K562 (cell line): ENCODE data around the gene WDR90. TPM values are rescaled to one million over a fixed set of nuclear protein-coding genes. Genes with fewer than 3 reads are reported as not detected.
A peak's percentile ranks its signal among the peaks of the same experiment; 100 is the strongest.

Experiments used
- ATAC-seq: fragments of 200-7000 bp; cut with Tn5 transposase; 3 replicates; pipeline ENCODE4 v1.9.1; 2020; ENCODE audit warnings: moderate library complexity
- BruUV-seq: library from RNA; stranded (reverse); fragments of 400-500 nt; replicated peaks from 2 replicates; lab custom pipeline; 2021; lab: Mats Ljungman, UMichigan
- CTCF ChIA-PET: fragments of 300-600 bp; formaldehyde crosslinking; extraction: SDS; loops from one replicate; lab custom pipeline; 2021; ENCODE audit warnings: low intra/inter-chr PET ratio; lab: Yijun Ruan, JAX
- POLR2A ChIA-PET: fragments of 300-600, 350-650 bp; sonication (Branson Sonifier 250); formaldehyde crosslinking; extraction: SDS; loops from one replicate; lab custom pipeline; 2021; ENCODE audit warnings: antibody characterized with exemption, inconsistent platforms; lab: Yijun Ruan, JAX
- DNase-seq, 4 experiments: peaks; one replicate each; pipeline versions ENCODE4 v3.0.0 to v3.0.0-alpha.2; 2011 to 2018; ENCODE audit warnings: low spot score in 3 of 4, mixed read lengths in 3 of 4; ENCODE audit errors: extremely low read depth in 1 of 4
- FAIRE-seq: peaks from 2 replicates; lab custom pipeline; 2011; peaks lifted over from hg19 to GRCh38; lab: Jason Lieb, UNC
- H2AFZ ChIP-seq: 2 replicates; pipeline ENCODE4 v1.6.0; 2011; ENCODE audit warnings: low read depth, low read length, control low read depth, inconsistent platforms
- H3K27ac ChIP-seq: fragments of 200-600 bp; 3 replicates; pipeline ENCODE4 v1.8.0; 2011; ENCODE audit warnings: low read depth, mild to moderate bottlenecking, control low read depth, inconsistent platforms, low read length, moderate library complexity, mixed read lengths; ENCODE audit errors: extremely low read depth
- H3K27me3 ChIP-seq, 2 experiments: fragments of 300-600 bp in 1 of 2; 2 replicates in 1 of 2; 3 replicates in 1 of 2; pipeline versions ENCODE4 v1.6.0 to v1.8.0; 2011; ENCODE audit warnings: inconsistent platforms in 2 of 2, low read length in 2 of 2, mild to moderate bottlenecking in 1 of 2, mixed read lengths in 1 of 2, moderate library complexity in 1 of 2; ENCODE audit not compliant: control insufficient read depth in 2 of 2, insufficient read depth in 2 of 2
- H3K36me3 ChIP-seq: fragments of 300-600 bp; 3 replicates; pipeline ENCODE4 v1.8.0; 2011; ENCODE audit warnings: mild to moderate bottlenecking, low read length, inconsistent platforms; ENCODE audit not compliant: control insufficient read depth, insufficient read depth
- H3K4me1 ChIP-seq, 2 experiments: fragments of 200-600 bp in 1 of 2; replicated peaks in 1 of 2; 2 replicates in 1 of 2; 3 replicates in 1 of 2; pipeline versions ENCODE4 v1.5.1 to v1.8.0; 2011; ENCODE audit warnings: inconsistent platforms in 2 of 2, low read length in 2 of 2, mild to moderate bottlenecking in 1 of 2, mixed read lengths in 1 of 2, moderate library complexity in 1 of 2; ENCODE audit not compliant: control insufficient read depth in 2 of 2, insufficient read depth in 2 of 2
- H3K4me2 ChIP-seq: 2 replicates; pipeline ENCODE4 v1.6.1; 2011; ENCODE audit warnings: low read length, control low read depth, inconsistent platforms, mixed read lengths; ENCODE audit not compliant: insufficient read depth
- H3K4me3 ChIP-seq: fragments of 200-600 bp; sonication (generic), shearing (Covaris generic); 2 replicates; pipeline ENCODE4 v1.5.1; 2016; ENCODE audit warnings: control low read depth, inconsistent platforms
- H3K79me2 ChIP-seq: fragments of 200-600 bp; 3 replicates; pipeline ENCODE4 v1.8.0; 2011; ENCODE audit warnings: low read length, inconsistent platforms; ENCODE audit not compliant: control insufficient read depth, insufficient read depth
- H3K9ac ChIP-seq, 2 experiments: 2 replicates each; pipeline versions ENCODE4 v1.6.0 to v1.6.1; 2011; ENCODE audit warnings: low read depth in 2 of 2, low read length in 2 of 2, control low read depth in 1 of 2, inconsistent platforms in 1 of 2, mild to moderate bottlenecking in 1 of 2, mixed read lengths in 1 of 2; ENCODE audit not compliant: insufficient read depth in 1 of 2
- H3K9me1 ChIP-seq: one replicate; pipeline ENCODE4 v1.6.0; 2011; ENCODE audit warnings: inconsistent platforms, mild to moderate bottlenecking, low read length, moderate library complexity; ENCODE audit not compliant: control insufficient read depth, insufficient read depth
- H3K9me3 ChIP-seq: replicated peaks from 2 replicates; pipeline ENCODE4 v1.5.1; 2011; ENCODE audit warnings: low read depth, low read length, inconsistent platforms; ENCODE audit not compliant: control insufficient read depth, insufficient read depth
- H4K20me1 ChIP-seq: replicated peaks from 2 replicates; pipeline ENCODE4 v1.6.1; 2011; ENCODE audit warnings: low read length, inconsistent platforms, mixed read lengths; ENCODE audit not compliant: control insufficient read depth, insufficient read depth
- FIP1L1 ChIP-seq: fragments of 200-400 bp; formaldehyde crosslinking; IDR thresholded peaks from 2 replicates; pipeline ENCODE4 v1.6.1; 2018; ENCODE audit warnings: mild to moderate bottlenecking, low read depth, low read length; ENCODE audit not compliant: poor library complexity, severe bottlenecking
- HMGXB4 ChIP-seq: sonication (generic); formaldehyde crosslinking; IDR thresholded peaks from 2 replicates; pipeline ENCODE4 v1.8.1; 2023; ENCODE audit warnings: mild to moderate bottlenecking, missing genetic modification reagents
- PCBP1 ChIP-seq: fragments of 200-400 bp; formaldehyde crosslinking; IDR thresholded peaks from 2 replicates; pipeline ENCODE4 v1.6.1; 2018; ENCODE audit warnings: mild to moderate bottlenecking, low read depth, low read length; ENCODE audit not compliant: poor library complexity, severe bottlenecking
- ZNF318 ChIP-seq, 2 experiments: fragments of 450-650 bp; IDR thresholded peaks; 2 replicates each; pipeline ENCODE4 v1.6.1; 2016; ENCODE audit warnings: mild to moderate bottlenecking in 2 of 2, borderline replicate concordance in 1 of 2, low read depth in 1 of 2, moderate library complexity in 1 of 2
- WGBS: fragments of 100-300 bp; shearing (Covaris generic); methylation state at CpG from one replicate; pipeline ENCODE4 v1.1.6; 2016; ENCODE audit warnings: low coverage, mixed read lengths; ENCODE audit not compliant: insufficient coverage; ENCODE audit errors: missing lambda C conversion rate; 5-methylcytosine and 5-hydroxymethylcytosine counted together
- in situ Hi-C: fragments of 300-500 bp; cut with MboI; formaldehyde crosslinking; loops from 4 replicates; pipeline ENCODE4 v1.15.0; 2018; ENCODE audit warnings: inconsistent platforms, mixed read lengths
- intact Hi-C: fragments of 100-400 bp; cut with micrococcal nuclease; formaldehyde crosslinking; loops from 2 replicates; pipeline ENCODE4 v1.14.2; 2022
- polyA plus RNA-seq, 8 experiments: library from polyadenylated mRNA; depleted of rRNA in 4 of 8; stranded (reverse) in 5 of 8; unstranded in 3 of 8; fragments of >200 nt; fragmentation: Nextera tagmentation in 2 of 8; fragmentation: Illumina TruSeq in 1 of 8; extraction: Ambion mirVana in 2 of 8; extraction: Trizol in 1 of 8; gene quantifications; 2 replicates each; pipeline versions ENCODE4 v1.2.1 to v1.2.3, GENCODE V29; 2011 to 2014; ENCODE audit warnings: inconsistent platforms in 1 of 8, missing spikeins in 1 of 8
- total RNA-seq, 7 experiments: library from RNA; depleted of rRNA in 6 of 7; stranded (reverse); fragments of >200 nt in 6 of 7; fragmentation: Illumina TruSeq in 2 of 7; extraction: Trizol in 2 of 7; gene quantifications; 2 replicates each; pipeline versions ENCODE4 v1.2.1 to v1.2.3, GENCODE V29; 2011 to 2021; ENCODE audit warnings: low replicate concordance in 1 of 7

WDR90 gene
- total and polyA plus RNA-seq, 9 of the 15 experiments (the other 6 are each of a cell fraction or from before 2014, with no cell fraction given), result 0.44 to 12.6 (median 3.3) TPM

GRCh38 chr16:660132-660458, 10.9 kb downstream of the WDR90 start:
- WGBS, result 38% methylated on average over 6 of the region's 6 CpGs
- POLR2A ChIA-PET, result interaction anchor here (0.6 to 1.4 kb wide), 4 partner anchors 9 to 81 kb away, joined by 3 to 6 read pairs (median 4); no protein-coding TSS in a partner anchor
- H3K4me2 ChIP-seq, result peak overlapping the region; percentile 66

More at GRCh38 chr16:660132-660458, 10.9 kb downstream of the WDR90 start:
- FAIRE-seq (no peak), DNase-seq (no peak), ATAC-seq (no peak)
- peak; percentile 46 for TF ChIP-seq FIP1L1
- TF ChIP-seq HMGXB4 (CRISPR knock-in tag), result 0 out of 2 replicates have a peak, but pooled peaks have one; percentile 40
- peak; percentile 15 for TF ChIP-seq PCBP1
- TF ChIP-seq ZNF318 (IDR thresholded peaks at IDR 0.05; ENCODE audit: borderline replicate concordance in 1 of 2, low read depth in 1 of 2), result no peak
- Histone ChIP-seq H3K4me3 (peak overlapping the region; percentile 18; the same call in 1 of the 2 replicates), H3K36me3 (no peaks in the 10 kb centered on the region), H3K9ac (peak overlapping the region in 1 of 2 experiments; percentile 53; a peak in 3 of 4 replicates), H3K4me1 (peaks cover 2 to 92% of the 10 kb centered on the region in 2 experiments; a peak in 4 of 5 replicates), H4K20me1 (no peaks in the 10 kb centered on the region), H3K9me1 (no peaks in the 10 kb centered on the region), H2AFZ (peak overlapping the region; percentile 89; the same call in 1 of the 2 replicates), H3K27ac (no peak overlapping the region), H3K27me3 (no peaks in the 10 kb centered on the region), H3K79me2 (no peaks in the 10 kb centered on the region; the same call in 2 of the 3 replicates), H3K9me3 (no peaks in the 10 kb centered on the region)
- in situ Hi-C loops (no loop called here), intact Hi-C loops (loop anchor here (2.0 to 10.0 kb wide), 2 partner anchors 71 to 265 kb away; partner anchors contain the start of gene NME4)
- no TSS peak for BruUV-seq
- CTCF ChIA-PET, result interaction anchor here (1.9 kb wide), 1 partner anchor 81 kb away, joined by 8 read pairs; no protein-coding TSS in a partner anchor
